HL-60 (cell line): Measurements from ENCODE around the gene ENPEP.
"Not testable (repeated sequence)": the region's sequence is repeated elsewhere in the genome, so short reads cannot be mapped to it uniquely, and the experiment has no call there.

ENCODE experiments used
- DNase-seq, 2 experiments: peaks; one replicate each; pipeline ENCODE4 v3.0.0-alpha.2; 2010 to 2020; ENCODE audit warnings: low read depth in 1 of 2, low spot score in 1 of 2
- H3K27ac ChIP-seq: fragments of 250-450 bp; sonication (Bioruptor Pico); replicated peaks from 2 replicates; pipeline ENCODE4 v1.5.1; 2020; ENCODE audit warnings: mild to moderate bottlenecking, moderate library complexity
- H3K27me3 ChIP-seq: fragments of 250-450 bp; sonication (Bioruptor Pico); 2 replicates; pipeline ENCODE4 v1.5.1; 2021; ENCODE audit warnings: mild to moderate bottlenecking, moderate library complexity; ENCODE audit not compliant: insufficient read depth, poor library complexity, severe bottlenecking
- H3K4me3 ChIP-seq: replicated peaks from 2 replicates; pipeline ENCODE4 v1.5.1; 2011; ENCODE audit warnings: mild to moderate bottlenecking, control low read depth, low read length; ENCODE audit not compliant: insufficient read depth
- CTCF ChIP-seq: IDR thresholded peaks from one replicate; pipeline ENCODE4 v1.5.1; 2011; ENCODE audit warnings: low read length, control low read depth, inconsistent platforms; ENCODE audit not compliant: insufficient read depth
- GABPA ChIP-seq: IDR thresholded peaks from 2 replicates; pipeline ENCODE4 v1.6.1; 2012; ENCODE audit warnings: low read depth
- POLR2AphosphoS5 ChIP-seq: IDR thresholded peaks from 2 replicates; pipeline ENCODE4 v1.6.1; 2012; ENCODE audit warnings: low read depth
- SPI1 ChIP-seq: IDR thresholded peaks from 2 replicates; pipeline ENCODE4 v1.6.1; 2012; ENCODE audit warnings: low read depth, mild to moderate bottlenecking, borderline replicate concordance
- TF ChIP-seq, protein P1 (sequence below): IDR thresholded peaks from 2 replicates; pipeline ENCODE4 v1.6.1; 2012; ENCODE audit warnings: low read depth; ENCODE audit not compliant: insufficient replicate concordance

Gene ENPEP

GRCh38 chr4:110553197-110553596 is 77.2 kb downstream of the ENPEP start:
- H3K4me3 ChIP-seq, result no peak overlapping the region
- no peak overlapping the region for H3K27ac ChIP-seq
- H3K27me3 ChIP-seq, result no peaks in the 10 kb centered on the region
- TF ChIP-seq POLR2AphosphoS5 (no peak), GABPA (no peak), SPI1 (no peak), CTCF (no peak)
- TF ChIP-seq, protein P1, sequence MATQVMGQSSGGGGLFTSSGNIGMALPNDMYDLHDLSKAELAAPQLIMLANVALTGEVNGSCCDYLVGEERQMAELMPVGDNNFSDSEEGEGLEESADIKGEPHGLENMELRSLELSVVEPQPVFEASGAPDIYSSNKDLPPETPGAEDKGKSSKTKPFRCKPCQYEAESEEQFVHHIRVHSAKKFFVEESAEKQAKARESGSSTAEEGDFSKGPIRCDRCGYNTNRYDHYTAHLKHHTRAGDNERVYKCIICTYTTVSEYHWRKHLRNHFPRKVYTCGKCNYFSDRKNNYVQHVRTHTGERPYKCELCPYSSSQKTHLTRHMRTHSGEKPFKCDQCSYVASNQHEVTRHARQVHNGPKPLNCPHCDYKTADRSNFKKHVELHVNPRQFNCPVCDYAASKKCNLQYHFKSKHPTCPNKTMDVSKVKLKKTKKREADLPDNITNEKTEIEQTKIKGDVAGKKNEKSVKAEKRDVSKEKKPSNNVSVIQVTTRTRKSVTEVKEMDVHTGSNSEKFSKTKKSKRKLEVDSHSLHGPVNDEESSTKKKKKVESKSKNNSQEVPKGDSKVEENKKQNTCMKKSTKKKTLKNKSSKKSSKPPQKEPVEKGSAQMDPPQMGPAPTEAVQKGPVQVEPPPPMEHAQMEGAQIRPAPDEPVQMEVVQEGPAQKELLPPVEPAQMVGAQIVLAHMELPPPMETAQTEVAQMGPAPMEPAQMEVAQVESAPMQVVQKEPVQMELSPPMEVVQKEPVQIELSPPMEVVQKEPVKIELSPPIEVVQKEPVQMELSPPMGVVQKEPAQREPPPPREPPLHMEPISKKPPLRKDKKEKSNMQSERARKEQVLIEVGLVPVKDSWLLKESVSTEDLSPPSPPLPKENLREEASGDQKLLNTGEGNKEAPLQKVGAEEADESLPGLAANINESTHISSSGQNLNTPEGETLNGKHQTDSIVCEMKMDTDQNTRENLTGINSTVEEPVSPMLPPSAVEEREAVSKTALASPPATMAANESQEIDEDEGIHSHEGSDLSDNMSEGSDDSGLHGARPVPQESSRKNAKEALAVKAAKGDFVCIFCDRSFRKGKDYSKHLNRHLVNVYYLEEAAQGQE, result no peak
- DNase-seq, result no peak

DNA sequence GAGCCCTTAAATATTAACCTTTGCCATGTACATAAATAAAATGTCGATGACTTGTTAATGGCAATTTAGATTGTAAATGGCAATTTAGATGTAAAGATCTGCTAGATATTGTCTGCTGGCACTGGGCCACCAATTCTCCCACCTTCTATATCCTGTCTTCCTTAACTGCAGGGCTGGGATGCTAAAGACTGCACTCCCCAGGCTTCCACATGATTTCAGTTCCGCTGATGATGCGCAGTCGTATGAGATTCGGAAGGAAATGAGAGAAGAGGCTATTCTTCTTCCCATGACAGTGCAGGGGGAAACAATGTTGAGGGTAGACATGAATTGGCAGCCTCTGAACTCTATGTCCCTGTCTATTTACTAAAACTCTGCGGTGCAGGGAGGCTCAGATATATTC is 91.3 kb downstream of the ENPEP start:
- Histone ChIP-seq H3K4me3 (no peak overlapping the region), H3K27me3 (no peaks in the 10 kb centered on the region), H3K27ac (no peak overlapping the region)
- no peak for DNase-seq
- TF ChIP-seq SPI1 (no peak), POLR2AphosphoS5 (no peak), GABPA (no peak), CTCF (no peak)
- TF ChIP-seq, protein P1, result no peak

GRCh38 chr4:110576696-110577095 is 100.7 kb downstream of the ENPEP start:
- not testable (repeated sequence) for H3K27me3 ChIP-seq, H3K4me3 ChIP-seq, DNase-seq, H3K27ac ChIP-seq

DNA sequence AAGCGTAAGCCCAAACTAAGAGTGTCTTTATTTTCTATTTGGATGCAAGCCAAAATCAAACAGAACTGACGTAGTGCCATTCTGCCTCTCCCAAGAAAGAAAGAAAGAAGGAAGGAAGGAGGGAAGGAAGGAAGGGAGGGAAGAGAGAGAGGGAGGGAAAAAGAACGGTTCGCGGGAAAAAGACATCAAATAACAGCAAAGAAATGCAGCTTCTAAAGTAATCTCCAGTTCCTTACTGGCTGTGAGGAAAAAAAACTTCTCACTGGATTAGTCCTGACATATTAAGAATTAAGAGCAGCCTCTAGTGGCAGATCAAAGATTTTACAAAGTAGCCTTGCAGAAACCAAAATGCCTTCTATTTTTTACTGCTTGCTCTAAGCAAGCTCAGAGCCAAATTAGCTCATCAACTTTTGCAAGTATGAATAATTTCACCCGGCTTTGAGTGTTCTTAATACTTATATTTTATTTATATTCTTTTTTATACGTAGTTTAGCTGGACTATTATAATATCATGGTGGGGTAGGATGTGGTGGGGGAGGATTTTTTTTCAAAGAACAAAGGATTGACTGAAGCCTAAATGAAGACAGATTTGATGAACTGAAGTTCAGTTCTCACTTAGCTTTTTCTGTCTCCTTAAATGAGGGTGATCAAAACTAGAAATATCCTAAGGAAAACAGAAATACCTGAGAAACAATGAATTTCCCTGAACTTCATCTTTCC is 110.3 kb downstream of the ENPEP start:
- DNase-seq, result no peak
- TF ChIP-seq POLR2AphosphoS5, result no peak
- no peak for TF ChIP-seq CTCF
- TF ChIP-seq, protein P1, result no peak
- no peak for TF ChIP-seq SPI1
- no peak for TF ChIP-seq GABPA
- H3K27me3 ChIP-seq, result no peaks in the 10 kb centered on the region
- H3K27ac ChIP-seq, result no peak overlapping the region
- no peak overlapping the region for H3K4me3 ChIP-seq
